Measurements from ENCODE around the gene XXYLT1. TPM values are rescaled to one million over a fixed set of nuclear protein-coding genes. Genes with fewer than 3 reads are reported as not detected.

Gene XXYLT1
- total RNA-seq, 1 donor from 2014 or later, result 2.1 TPM

- ATAC-seq (no peak), DNase-seq (no peak)
- intact Hi-C loops (cut with micrococcal nuclease), result no loop called here
These were observed 89.9 kb downstream of the XXYLT1 start for GRCh38 chr3:195181113-195181498.

- intact Hi-C loops (cut with micrococcal nuclease), result no loop called here
- no peak for DNase-seq
- ATAC-seq, result peak; percentile 7
These were observed 90.4 kb downstream of the XXYLT1 start for GRCh38 chr3:195180490-195181112.

- ATAC-seq (peak; percentile 39), DNase-seq (peak; percentile 51)
- intact Hi-C loops (cut with micrococcal nuclease), result no loop called here
These were observed 91.0 kb downstream of the XXYLT1 start for GRCh38 chr3:195179776-195180489.

- ATAC-seq (peak; percentile 72), DNase-seq (peak; percentile 60)
- intact Hi-C loops (cut with micrococcal nuclease), result no loop called here
These were observed 92.6 kb downstream of the XXYLT1 start for GRCh38 chr3:195178124-195178910.

- intact Hi-C loops (cut with micrococcal nuclease), result no loop called here
- DNase-seq (no peak), ATAC-seq (no peak)
These were observed 93.4 kb downstream of the XXYLT1 start for GRCh38 chr3:195177422-195178123.

- intact Hi-C loops (cut with micrococcal nuclease), result no loop called here
- DNase-seq (no peak), ATAC-seq (no peak)
These were observed 94.2 kb downstream of the XXYLT1 start for GRCh38 chr3:195176776-195177175.

- intact Hi-C loops (cut with micrococcal nuclease), result no loop called here
- ATAC-seq (no peak), DNase-seq (no peak)
These were observed 95.3 kb downstream of the XXYLT1 start for GRCh38 chr3:195175476-195176337.

- DNase-seq (no peak), ATAC-seq (no peak)
- intact Hi-C loops (cut with micrococcal nuclease), result no loop called here
These were observed 95.9 kb downstream of the XXYLT1 start for GRCh38 chr3:195175076-195175475.

GRCh38 chr3:195173657-195174056 is 97.3 kb downstream of the XXYLT1 start:
- no peak for DNase-seq
- intact Hi-C loops (cut with micrococcal nuclease), result no loop called here
- no peak for ATAC-seq

- intact Hi-C loops (cut with micrococcal nuclease), result no loop called here
- DNase-seq (no peak), ATAC-seq (no peak)
These were observed 98.1 kb downstream of the XXYLT1 start for GRCh38 chr3:195172896-195173295.

- ATAC-seq (peak; percentile 10), DNase-seq (no peak)
- intact Hi-C loops (cut with micrococcal nuclease), result no loop called here
These were observed 98.8 kb downstream of the XXYLT1 start for GRCh38 chr3:195172039-195172684.

- intact Hi-C loops (cut with micrococcal nuclease), result no loop called here
- ATAC-seq (peak; percentile 93), DNase-seq (peak; percentile 58)
These were observed 99.7 kb downstream of the XXYLT1 start for GRCh38 chr3:195171093-195171873.

GRCh38 chr3:195170496-195170895 is 100.5 kb downstream of the XXYLT1 start:
- no peak for DNase-seq
- ATAC-seq, result no peak
- intact Hi-C loops (cut with micrococcal nuclease), result no loop called here

- intact Hi-C loops (cut with micrococcal nuclease), result no loop called here
- DNase-seq, result no peak
- ATAC-seq, result no peak
These were observed 101.8 kb downstream of the XXYLT1 start for GRCh38 chr3:195169011-195169649.

- ATAC-seq, result no peak
- intact Hi-C loops (cut with micrococcal nuclease), result no loop called here
- no peak for DNase-seq
These were observed 102.8 kb downstream of the XXYLT1 start for GRCh38 chr3:195168009-195168762.

GRCh38 chr3:195165790-195166189 is 105.2 kb downstream of the XXYLT1 start:
- ATAC-seq, result no peak
- intact Hi-C loops (cut with micrococcal nuclease), result no loop called here
- no peak for DNase-seq

Data from left ventricle myocardium superior (tissue), 1 donor.